HCT116 (cell line): ENCODE measurements around the gene SH3RF2.

Experiments used
- EGR1 ChIP-seq: IDR thresholded peaks from 2 replicates; pipeline ENCODE4 v1.6.1; 2012; ENCODE audit warnings: low read depth
- POLR2A ChIP-seq: IDR thresholded peaks from 2 replicates; pipeline ENCODE4 v1.7.0; 2011; ENCODE audit warnings: borderline replicate concordance; ENCODE audit not compliant: insufficient read depth, insufficient read length; ENCODE audit errors: extremely low read depth
- POLR2AphosphoS5 ChIP-seq: IDR thresholded peaks from 2 replicates; pipeline ENCODE4 v1.6.1; 2011; ENCODE audit warnings: mild to moderate bottlenecking, low read depth, low read length, moderate library complexity
- RAD21 ChIP-seq: IDR thresholded peaks from 2 replicates; pipeline ENCODE4 v1.6.1; 2012; ENCODE audit warnings: low read depth, mild to moderate bottlenecking
- ZFX ChIP-seq: fragments of 450-650 bp; IDR thresholded peaks from 2 replicates; pipeline ENCODE4 v1.6.1; 2017
- ZNF274 ChIP-seq: fragments of 200-500 bp; sonication (Bioruptor generic); IDR thresholded peaks from 2 replicates; pipeline ENCODE4 v1.6.1; 2014; ENCODE audit warnings: mild to moderate bottlenecking, low read depth, low read length, inconsistent platforms
- TF ChIP-seq, protein P1 (sequence below), 3 experiments: fragments of 200-600 bp in 1 of 3; sonication (generic) in 1 of 3; IDR thresholded peaks in 2 of 3; conservative IDR thresholded peaks in 1 of 3; 2 replicates each; pipeline ENCODE4 v1.5.1; 2012 to 2017; ENCODE audit warnings: low read depth in 2 of 3, low read length in 2 of 3, antibody characterized with exemption in 1 of 3, borderline replicate concordance in 1 of 3, control low read depth in 1 of 3, mild to moderate bottlenecking in 1 of 3, mixed read lengths in 1 of 3, mixed run types in 1 of 3, moderate library complexity in 1 of 3; ENCODE audit not compliant: insufficient read depth in 1 of 3
- TF ChIP-seq, protein P2 (sequence below): IDR thresholded peaks from 2 replicates; pipeline ENCODE4 v1.6.1; 2012
- TF ChIP-seq, protein P3 (sequence below): IDR thresholded peaks from 2 replicates; pipeline ENCODE4 v1.6.1; 2011; ENCODE audit warnings: mild to moderate bottlenecking, low read length, moderate library complexity; ENCODE audit not compliant: insufficient replicate concordance; ENCODE audit errors: extremely low read depth
- TF ChIP-seq, protein P4 (sequence below): IDR thresholded peaks from 2 replicates; pipeline ENCODE4 v1.6.1; 2012
- TF ChIP-seq, protein P5 (sequence below): IDR thresholded peaks from 2 replicates; pipeline ENCODE4 v1.6.1; 2012; ENCODE audit warnings: low read depth

DNA sequence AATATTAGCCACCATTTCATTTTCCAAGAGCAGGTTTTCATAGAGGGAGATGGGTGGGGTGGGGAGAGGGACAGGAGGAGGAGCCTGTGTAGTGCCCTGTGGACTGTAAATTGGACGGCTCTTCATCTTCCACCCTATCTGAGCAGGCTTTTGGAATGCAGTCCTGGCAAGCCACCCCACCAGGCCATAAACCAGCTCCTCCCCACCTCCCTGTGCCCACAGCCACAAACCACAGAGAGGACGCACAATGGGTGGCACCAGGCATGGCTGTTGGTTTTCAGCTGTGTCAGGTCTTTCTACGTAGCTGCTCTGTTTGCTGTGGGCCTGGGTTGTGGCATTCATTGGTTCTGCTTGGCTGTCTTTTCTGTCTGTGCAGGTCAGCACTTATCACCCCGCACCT lies 111.0 kb downstream of the SH3RF2 start:
- TF ChIP-seq RAD21 = no peak
- TF ChIP-seq, protein P1, sequence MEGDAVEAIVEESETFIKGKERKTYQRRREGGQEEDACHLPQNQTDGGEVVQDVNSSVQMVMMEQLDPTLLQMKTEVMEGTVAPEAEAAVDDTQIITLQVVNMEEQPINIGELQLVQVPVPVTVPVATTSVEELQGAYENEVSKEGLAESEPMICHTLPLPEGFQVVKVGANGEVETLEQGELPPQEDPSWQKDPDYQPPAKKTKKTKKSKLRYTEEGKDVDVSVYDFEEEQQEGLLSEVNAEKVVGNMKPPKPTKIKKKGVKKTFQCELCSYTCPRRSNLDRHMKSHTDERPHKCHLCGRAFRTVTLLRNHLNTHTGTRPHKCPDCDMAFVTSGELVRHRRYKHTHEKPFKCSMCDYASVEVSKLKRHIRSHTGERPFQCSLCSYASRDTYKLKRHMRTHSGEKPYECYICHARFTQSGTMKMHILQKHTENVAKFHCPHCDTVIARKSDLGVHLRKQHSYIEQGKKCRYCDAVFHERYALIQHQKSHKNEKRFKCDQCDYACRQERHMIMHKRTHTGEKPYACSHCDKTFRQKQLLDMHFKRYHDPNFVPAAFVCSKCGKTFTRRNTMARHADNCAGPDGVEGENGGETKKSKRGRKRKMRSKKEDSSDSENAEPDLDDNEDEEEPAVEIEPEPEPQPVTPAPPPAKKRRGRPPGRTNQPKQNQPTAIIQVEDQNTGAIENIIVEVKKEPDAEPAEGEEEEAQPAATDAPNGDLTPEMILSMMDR (IDR thresholded peaks at IDR 0.05 in 2 of 3, conservative IDR thresholded peaks at IDR 0.05 in 1 of 3; ENCODE audit: borderline replicate concordance in 1 of 3, insufficient read depth in 1 of 3, low read depth in 2 of 3, low read length in 2 of 3) = no peak
- no peak for TF ChIP-seq ZNF274
- TF ChIP-seq EGR1 = no peak
- no peak for TF ChIP-seq ZFX
- TF ChIP-seq, protein P2, sequence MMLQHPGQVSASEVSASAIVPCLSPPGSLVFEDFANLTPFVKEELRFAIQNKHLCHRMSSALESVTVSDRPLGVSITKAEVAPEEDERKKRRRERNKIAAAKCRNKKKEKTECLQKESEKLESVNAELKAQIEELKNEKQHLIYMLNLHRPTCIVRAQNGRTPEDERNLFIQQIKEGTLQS = no peak
- TF ChIP-seq POLR2A = no peak
- TF ChIP-seq, protein P3, sequence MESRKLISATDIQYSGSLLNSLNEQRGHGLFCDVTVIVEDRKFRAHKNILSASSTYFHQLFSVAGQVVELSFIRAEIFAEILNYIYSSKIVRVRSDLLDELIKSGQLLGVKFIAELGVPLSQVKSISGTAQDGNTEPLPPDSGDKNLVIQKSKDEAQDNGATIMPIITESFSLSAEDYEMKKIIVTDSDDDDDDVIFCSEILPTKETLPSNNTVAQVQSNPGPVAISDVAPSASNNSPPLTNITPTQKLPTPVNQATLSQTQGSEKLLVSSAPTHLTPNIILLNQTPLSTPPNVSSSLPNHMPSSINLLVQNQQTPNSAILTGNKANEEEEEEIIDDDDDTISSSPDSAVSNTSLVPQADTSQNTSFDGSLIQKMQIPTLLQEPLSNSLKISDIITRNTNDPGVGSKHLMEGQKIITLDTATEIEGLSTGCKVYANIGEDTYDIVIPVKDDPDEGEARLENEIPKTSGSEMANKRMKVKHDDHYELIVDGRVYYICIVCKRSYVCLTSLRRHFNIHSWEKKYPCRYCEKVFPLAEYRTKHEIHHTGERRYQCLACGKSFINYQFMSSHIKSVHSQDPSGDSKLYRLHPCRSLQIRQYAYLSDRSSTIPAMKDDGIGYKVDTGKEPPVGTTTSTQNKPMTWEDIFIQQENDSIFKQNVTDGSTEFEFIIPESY = no peak
- TF ChIP-seq POLR2AphosphoS5 = no peak
- TF ChIP-seq, protein P4, sequence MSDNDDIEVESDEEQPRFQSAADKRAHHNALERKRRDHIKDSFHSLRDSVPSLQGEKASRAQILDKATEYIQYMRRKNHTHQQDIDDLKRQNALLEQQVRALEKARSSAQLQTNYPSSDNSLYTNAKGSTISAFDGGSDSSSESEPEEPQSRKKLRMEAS = no peak
- TF ChIP-seq, protein P5, sequence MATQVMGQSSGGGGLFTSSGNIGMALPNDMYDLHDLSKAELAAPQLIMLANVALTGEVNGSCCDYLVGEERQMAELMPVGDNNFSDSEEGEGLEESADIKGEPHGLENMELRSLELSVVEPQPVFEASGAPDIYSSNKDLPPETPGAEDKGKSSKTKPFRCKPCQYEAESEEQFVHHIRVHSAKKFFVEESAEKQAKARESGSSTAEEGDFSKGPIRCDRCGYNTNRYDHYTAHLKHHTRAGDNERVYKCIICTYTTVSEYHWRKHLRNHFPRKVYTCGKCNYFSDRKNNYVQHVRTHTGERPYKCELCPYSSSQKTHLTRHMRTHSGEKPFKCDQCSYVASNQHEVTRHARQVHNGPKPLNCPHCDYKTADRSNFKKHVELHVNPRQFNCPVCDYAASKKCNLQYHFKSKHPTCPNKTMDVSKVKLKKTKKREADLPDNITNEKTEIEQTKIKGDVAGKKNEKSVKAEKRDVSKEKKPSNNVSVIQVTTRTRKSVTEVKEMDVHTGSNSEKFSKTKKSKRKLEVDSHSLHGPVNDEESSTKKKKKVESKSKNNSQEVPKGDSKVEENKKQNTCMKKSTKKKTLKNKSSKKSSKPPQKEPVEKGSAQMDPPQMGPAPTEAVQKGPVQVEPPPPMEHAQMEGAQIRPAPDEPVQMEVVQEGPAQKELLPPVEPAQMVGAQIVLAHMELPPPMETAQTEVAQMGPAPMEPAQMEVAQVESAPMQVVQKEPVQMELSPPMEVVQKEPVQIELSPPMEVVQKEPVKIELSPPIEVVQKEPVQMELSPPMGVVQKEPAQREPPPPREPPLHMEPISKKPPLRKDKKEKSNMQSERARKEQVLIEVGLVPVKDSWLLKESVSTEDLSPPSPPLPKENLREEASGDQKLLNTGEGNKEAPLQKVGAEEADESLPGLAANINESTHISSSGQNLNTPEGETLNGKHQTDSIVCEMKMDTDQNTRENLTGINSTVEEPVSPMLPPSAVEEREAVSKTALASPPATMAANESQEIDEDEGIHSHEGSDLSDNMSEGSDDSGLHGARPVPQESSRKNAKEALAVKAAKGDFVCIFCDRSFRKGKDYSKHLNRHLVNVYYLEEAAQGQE = no peak
